ENCODE data around the gene TMEM63C.
"Not testable (repeated sequence)": the region's sequence is repeated elsewhere in the genome, so short reads cannot be mapped to it uniquely, and the experiment has no call there.

Gene TMEM63C

GRCh38 chr14:77158882-77159255, 22.7 kb upstream of the TMEM63C start:
- no peak for TF ChIP-seq CTCF (IDR thresholded peaks at IDR 0.05; ENCODE audit: insufficient read depth, missing control alignments)
- FAIRE-seq (no peak), DNase-seq (ENCODE audit: insufficient read length, low spot score) (no peak)

DNA sequence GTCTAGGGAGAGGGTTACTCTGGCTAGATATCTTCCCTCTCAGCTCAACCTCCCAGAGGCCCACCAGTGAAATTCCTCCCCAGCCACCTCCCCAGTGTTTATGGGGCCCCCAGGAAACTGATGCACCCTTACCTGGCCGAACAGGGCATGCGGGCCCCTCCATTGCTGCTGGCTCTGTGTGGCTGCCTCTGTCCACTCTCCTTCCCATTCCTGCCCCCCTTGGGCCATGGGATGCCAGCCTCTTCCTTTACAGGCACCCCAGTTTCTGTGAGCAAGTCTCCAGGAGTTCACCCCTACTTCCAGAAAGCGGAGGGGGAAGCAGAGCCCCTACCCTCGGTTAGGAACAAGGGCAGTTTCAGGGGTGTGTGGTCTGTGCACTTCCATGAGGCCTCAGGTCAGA, 20.6 kb upstream of the TMEM63C start:
- no peak for TF ChIP-seq CTCF (IDR thresholded peaks at IDR 0.05; ENCODE audit: insufficient read depth, missing control alignments)
- FAIRE-seq (no peak), DNase-seq (ENCODE audit: insufficient read length, low spot score) (no peak)

- DNase-seq (ENCODE audit: insufficient read length, low spot score) (no peak), FAIRE-seq (peak; percentile 29)
- no peak for TF ChIP-seq CTCF (IDR thresholded peaks at IDR 0.05; ENCODE audit: insufficient read depth, missing control alignments)
These were observed 11.6 kb upstream of the TMEM63C start for GRCh38 chr14:77170045-77170444.

DNA sequence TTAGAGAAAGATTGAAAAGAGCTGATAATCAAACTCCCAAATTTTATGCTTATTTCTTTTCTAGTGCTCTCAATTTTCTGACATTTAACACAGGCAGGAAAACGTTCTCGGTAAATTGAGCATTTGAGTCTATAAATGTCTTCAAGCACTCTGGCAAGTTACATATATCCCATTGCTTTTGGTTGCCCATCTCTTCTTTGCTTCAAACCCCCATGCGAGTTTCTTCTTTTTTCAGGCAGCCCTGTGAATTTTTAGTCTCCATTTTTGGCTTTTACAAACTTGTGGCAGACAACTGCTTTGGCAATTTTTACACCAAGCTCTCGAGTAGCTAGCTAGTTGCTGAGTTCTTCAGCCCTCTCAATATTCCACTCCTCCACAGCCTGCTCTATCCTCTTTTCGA, 8.7 kb upstream of the TMEM63C start:
- no peak for DNase-seq (ENCODE audit: insufficient read length, low spot score)
- no peak for TF ChIP-seq CTCF (IDR thresholded peaks at IDR 0.05; ENCODE audit: insufficient read depth, missing control alignments)
- FAIRE-seq, result no peak

DNA sequence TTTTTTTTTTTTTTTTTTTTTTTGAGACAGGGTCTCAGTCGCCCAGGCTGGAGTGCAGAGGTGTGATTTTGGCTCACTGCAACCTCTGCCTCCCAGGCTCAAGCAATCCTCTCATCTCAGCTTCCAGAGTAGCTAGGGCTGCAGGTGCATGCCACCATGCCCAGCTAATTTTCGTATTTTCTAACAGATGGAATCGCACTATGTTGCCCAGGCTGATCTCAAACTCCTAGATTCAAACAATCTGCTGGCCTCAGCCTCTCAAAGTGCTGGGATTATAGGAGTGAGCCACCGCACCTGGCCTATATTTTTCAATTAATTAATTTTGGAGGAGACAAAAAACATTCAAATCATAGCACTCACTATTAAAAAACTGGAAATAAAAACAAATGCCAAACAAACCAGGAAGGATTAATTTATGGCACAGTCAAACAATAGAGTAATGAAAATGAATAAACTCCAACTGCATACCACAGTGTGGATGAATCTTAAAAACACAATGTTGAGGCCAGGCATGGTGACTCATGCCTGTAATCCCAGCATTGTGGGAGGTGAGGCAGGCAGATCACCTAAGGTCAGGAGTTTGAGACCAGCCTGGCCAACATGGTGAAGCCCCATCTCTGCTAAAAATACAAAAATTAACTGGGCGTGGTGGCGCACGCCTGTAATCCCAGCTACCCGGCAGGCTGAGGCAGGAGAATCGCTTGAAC, 7.5 kb upstream of the TMEM63C start:
- not testable (repeated sequence) for FAIRE-seq; DNase-seq (ENCODE audit: insufficient read length, low spot score)

DNA sequence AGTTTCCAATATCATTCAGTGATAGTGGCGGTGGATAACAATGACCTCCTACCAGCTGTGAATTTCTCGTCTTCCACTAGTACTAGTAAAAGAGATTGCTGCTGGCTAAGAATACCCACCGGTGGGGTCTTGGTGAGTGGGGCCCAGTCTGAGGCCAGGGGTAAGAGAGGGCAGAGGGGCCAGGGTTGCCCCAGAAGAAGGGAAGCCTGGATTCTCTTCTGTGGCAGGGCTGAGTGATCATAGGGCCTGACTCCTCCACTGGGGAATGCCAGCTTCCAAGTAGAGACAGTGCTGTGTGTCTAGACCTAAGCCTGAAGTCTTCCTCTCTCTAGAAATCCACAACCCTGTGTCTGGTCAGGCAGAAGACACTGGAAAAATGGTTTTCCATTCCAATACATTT, 5.8 kb upstream of the TMEM63C start:
- no peak for FAIRE-seq
- no peak for TF ChIP-seq CTCF (IDR thresholded peaks at IDR 0.05; ENCODE audit: insufficient read depth, missing control alignments)

GRCh38 chr14:77177702-77178101, 3.9 kb upstream of the TMEM63C start:
- no peak for FAIRE-seq
- TF ChIP-seq CTCF (IDR thresholded peaks at IDR 0.05; ENCODE audit: insufficient read depth, missing control alignments), result no peak
- no peak for DNase-seq (ENCODE audit: insufficient read length, low spot score)

More for the DNA sequence above, 5.8 kb upstream of the TMEM63C start:
- no peak for DNase-seq (ENCODE audit: insufficient read length, low spot score)

- no peak for DNase-seq (ENCODE audit: insufficient read length, low spot score)
- TF ChIP-seq CTCF (IDR thresholded peaks at IDR 0.05; ENCODE audit: insufficient read depth, missing control alignments), result no peak
- no peak for FAIRE-seq
These were observed 2.9 kb upstream of the TMEM63C start for GRCh38 chr14:77178656-77179055.

All from D721Med (cell line).